SK-N-SH (cell line): ENCODE results near the gene CABLES2. TPM values are rescaled to one million over a fixed set of nuclear protein-coding genes. Genes with fewer than 3 reads are reported as not detected.
A peak's percentile ranks its signal among the peaks of the same experiment; 100 is the strongest.

Source experiments
- CTCF ChIA-PET: fragments of 300-600, 350-600 bp; formaldehyde crosslinking; extraction: SDS; loops from one replicate; lab custom pipeline; 2021; lab: Yijun Ruan, JAX
- POLR2A ChIA-PET: fragments of 350-600 bp; sonication (Branson Sonifier 250); formaldehyde crosslinking; extraction: SDS; loops from one replicate; lab custom pipeline; 2020; ENCODE audit warnings: antibody characterized with exemption, inconsistent platforms; lab: Yijun Ruan, JAX
- DNase-seq: peaks from one replicate; pipeline ENCODE4 v3.0.0; 2012
- H2AFZ ChIP-seq: fragments of 200-600 bp; sonication (generic); 2 replicates; pipeline ENCODE4 v1.8.1; 2016; ENCODE audit warnings: antibody characterized with exemption, mild to moderate bottlenecking, low read depth
- H3F3A ChIP-seq: fragments of 200-600 bp; sonication (generic); replicated peaks from 2 replicates; pipeline ENCODE3; 2016; ENCODE audit warnings: antibody characterized with exemption, mild to moderate bottlenecking; ENCODE audit not compliant: insufficient read depth
- H3K27ac ChIP-seq, 2 experiments: fragments of 200-500 bp in 1 of 2; fragments of 200-600 bp in 1 of 2; sonication (Bioruptor generic) in 1 of 2; sonication (generic), shearing (Covaris generic) in 1 of 2; 2 replicates each; pipeline versions ENCODE4 v1.5.1 to v1.6.1; 2014 to 2016; ENCODE audit warnings: low read depth in 2 of 2, inconsistent platforms in 1 of 2, low read length in 1 of 2, mild to moderate bottlenecking in 1 of 2, mixed read lengths in 1 of 2
- H3K27me3 ChIP-seq: fragments of 200-600 bp; sonication (generic), shearing (Covaris generic); 2 replicates; pipeline ENCODE4 v1.6.1; 2016; ENCODE audit warnings: mixed run types; ENCODE audit not compliant: insufficient read depth
- H3K36me3 ChIP-seq, 2 experiments: fragments of 200-500 bp in 1 of 2; fragments of 200-600 bp in 1 of 2; sonication (Bioruptor generic) in 1 of 2; sonication (generic) in 1 of 2; replicated peaks in 1 of 2; 2 replicates each; pipeline versions ENCODE3 to v1.5.1; 2014 to 2016; ENCODE audit warnings: low read length in 1 of 2, mild to moderate bottlenecking in 1 of 2; ENCODE audit not compliant: insufficient read depth in 2 of 2, control insufficient read depth in 1 of 2
- H3K4me1 ChIP-seq, 2 experiments: fragments of 200-500 bp in 1 of 2; fragments of 200-600 bp in 1 of 2; sonication (Bioruptor generic) in 1 of 2; sonication (generic), shearing (Covaris generic) in 1 of 2; 2 replicates each; pipeline versions ENCODE4 v1.5.1 to v1.6.1; 2014 to 2016; ENCODE audit warnings: low read depth in 1 of 2, low read length in 1 of 2, mixed run types in 1 of 2; ENCODE audit not compliant: insufficient read depth in 2 of 2, control insufficient read depth in 1 of 2
- H3K4me2 ChIP-seq: fragments of 200-600 bp; sonication (generic), shearing (Covaris generic); 2 replicates; pipeline ENCODE4 v1.6.1; 2017; ENCODE audit warnings: mixed run types
- H3K4me3 ChIP-seq, 2 experiments: fragments of 200-500 bp in 1 of 2; fragments of 200-600 bp in 1 of 2; sonication (Bioruptor generic) in 1 of 2; sonication (generic), shearing (Covaris generic) in 1 of 2; 2 replicates each; pipeline versions ENCODE4 v1.5.1 to v1.8.1; 2014 to 2016; ENCODE audit warnings: low read depth in 2 of 2, inconsistent platforms in 1 of 2, low read length in 1 of 2, mild to moderate bottlenecking in 1 of 2, mixed read lengths in 1 of 2, moderate library complexity in 1 of 2
- H3K79me2 ChIP-seq: fragments of 200-600 bp; sonication (generic); 2 replicates; pipeline ENCODE4 v1.8.1; 2017; ENCODE audit warnings: mild to moderate bottlenecking; ENCODE audit not compliant: insufficient read depth
- H3K9ac ChIP-seq: fragments of 200-600 bp; sonication (generic); 2 replicates; pipeline ENCODE4 v1.6.1; 2017; ENCODE audit warnings: mixed run types
- H3K9me2 ChIP-seq: fragments of 200-600 bp; sonication (generic); 2 replicates; pipeline ENCODE4 v1.6.1; 2017; ENCODE audit warnings: mixed run types
- H3K9me3 ChIP-seq: fragments of 200-600 bp; sonication (generic); 2 replicates; pipeline ENCODE4 v1.6.1; 2017; ENCODE audit warnings: mixed run types, mild to moderate bottlenecking, moderate library complexity
- H4K20me1 ChIP-seq: fragments of 200-600 bp; sonication (generic); 2 replicates; pipeline ENCODE4 v1.6.1; 2017; ENCODE audit warnings: mild to moderate bottlenecking, mixed run types; ENCODE audit not compliant: insufficient read depth
- CHD2 ChIP-seq: fragments of 150-350 bp; IDR thresholded peaks from 2 replicates; pipeline ENCODE4 v1.6.1; 2018; ENCODE audit warnings: low read length; ENCODE audit not compliant: partially characterized antibody
- ELF1 ChIP-seq: IDR thresholded peaks from 2 replicates; pipeline ENCODE4 v1.4.0; 2012
- EZH2phosphoT487 ChIP-seq: fragments of 200-600 bp; sonication (generic); IDR thresholded peaks from 2 replicates; pipeline ENCODE4 v1.6.1; 2017; ENCODE audit warnings: low read depth, mixed run types, mild to moderate bottlenecking, antibody characterized with exemption, moderate library complexity, borderline replicate concordance
- FOSL2 ChIP-seq: IDR thresholded peaks from 2 replicates; pipeline ENCODE4 v1.4.0; 2012; ENCODE audit warnings: low read depth, mild to moderate bottlenecking, moderate library complexity, borderline replicate concordance
- FOXJ3 ChIP-seq: sonication (generic); formaldehyde crosslinking; IDR thresholded peaks from 2 replicates; pipeline ENCODE4 v1.5.1; 2020; ENCODE audit warnings: mild to moderate bottlenecking, missing genetic modification reagents
- GATA2 ChIP-seq: sonication (generic); formaldehyde crosslinking; IDR thresholded peaks from 2 replicates; pipeline ENCODE4 v1.5.0; 2020; ENCODE audit warnings: mild to moderate bottlenecking, missing genetic modification reagents
- JUND ChIP-seq: IDR thresholded peaks from 2 replicates; pipeline ENCODE4 v1.4.0; 2012
- MEF2A ChIP-seq: IDR thresholded peaks from 2 replicates; pipeline ENCODE4 v1.4.0; 2012; ENCODE audit warnings: low read depth, borderline replicate concordance
- NRF1 ChIP-seq: IDR thresholded peaks from 2 replicates; pipeline ENCODE4 v1.6.1; 2012; ENCODE audit warnings: low read depth, mild to moderate bottlenecking, low read length
- RFX5 ChIP-seq: IDR thresholded peaks from 2 replicates; pipeline ENCODE4 v1.6.1; 2012; ENCODE audit warnings: mild to moderate bottlenecking, improper control_type of control experiment, low read length
- RXRA ChIP-seq: IDR thresholded peaks from 2 replicates; pipeline ENCODE4 v1.4.0; 2012; ENCODE audit warnings: low read depth, mild to moderate bottlenecking, borderline replicate concordance
- SIN3A ChIP-seq: IDR thresholded peaks from 2 replicates; pipeline ENCODE4 v1.6.1; 2012; ENCODE audit warnings: low read depth, mild to moderate bottlenecking, low read length, moderate library complexity, borderline replicate concordance
- SMC3 ChIP-seq: IDR thresholded peaks from 2 replicates; pipeline ENCODE4 v1.6.1; 2012; ENCODE audit warnings: low read depth, low read length, improper control_type of control experiment
- TAF1 ChIP-seq: IDR thresholded peaks from 2 replicates; pipeline ENCODE4 v1.6.1; 2012; ENCODE audit warnings: low read depth, mild to moderate bottlenecking, low read length, moderate library complexity, borderline replicate concordance
- WGBS: methylation state at CpG from one replicate; pipeline ENCODE4 v1.1.6; 2017; ENCODE audit warnings: low lambda C conversion rate; 5-methylcytosine and 5-hydroxymethylcytosine counted together
- polyA plus RNA-seq, 3 experiments: library from polyadenylated mRNA; depleted of rRNA; stranded (reverse); fragments of >200 nt; gene quantifications; 2 replicates each; pipeline ENCODE4 v1.2.3, GENCODE V29; 2012
- TF ChIP-seq, protein P1 (sequence below): fragments of 150-350 bp; IDR thresholded peaks from 2 replicates; pipeline ENCODE4 v1.6.1; 2017; ENCODE audit warnings: antibody characterized with exemption, low read length, low read depth, borderline replicate concordance
- TF ChIP-seq, protein P2 (sequence below): fragments of 150-350 bp; IDR thresholded peaks from 2 replicates; pipeline ENCODE4 v1.6.1; 2016; ENCODE audit warnings: mild to moderate bottlenecking, low read depth, low read length

CABLES2 gene
- polyA plus RNA-seq, 1 of the 3 experiments (the other 2 are of a cell fraction) = 4.8 TPM

DNA sequence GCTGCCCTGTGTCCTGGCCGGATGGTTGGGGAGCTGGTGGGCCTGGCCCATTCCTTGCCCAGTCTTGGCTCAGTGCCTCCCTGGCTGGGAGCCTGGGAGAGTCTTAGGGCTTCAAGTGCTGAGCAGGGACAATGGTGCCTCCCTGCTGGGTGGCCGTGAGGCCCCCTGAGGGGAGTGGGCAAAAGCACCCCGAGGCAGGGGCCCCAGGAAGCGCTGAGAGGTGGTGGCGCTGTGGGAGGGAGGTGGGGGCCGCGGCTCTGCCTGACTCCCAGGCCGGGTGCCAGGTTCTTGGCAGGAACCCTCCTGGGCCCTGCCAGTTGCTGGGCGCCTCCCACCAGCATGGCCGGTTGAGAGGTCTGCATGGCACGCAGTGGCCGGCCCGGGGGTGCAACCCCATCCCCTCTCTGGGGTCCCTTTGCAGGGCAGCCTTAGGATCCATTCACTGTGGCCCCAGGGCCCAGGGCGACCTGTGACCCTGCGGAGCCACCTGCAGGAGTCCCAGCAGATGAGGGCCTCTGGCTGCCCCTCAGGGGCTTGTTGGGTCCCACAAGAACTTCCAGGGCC is 29.4 kb downstream of the CABLES2 start:
- no peak for TF ChIP-seq EZH2phosphoT487
- TF ChIP-seq MEF2A = no peak
- TF ChIP-seq, protein P1, sequence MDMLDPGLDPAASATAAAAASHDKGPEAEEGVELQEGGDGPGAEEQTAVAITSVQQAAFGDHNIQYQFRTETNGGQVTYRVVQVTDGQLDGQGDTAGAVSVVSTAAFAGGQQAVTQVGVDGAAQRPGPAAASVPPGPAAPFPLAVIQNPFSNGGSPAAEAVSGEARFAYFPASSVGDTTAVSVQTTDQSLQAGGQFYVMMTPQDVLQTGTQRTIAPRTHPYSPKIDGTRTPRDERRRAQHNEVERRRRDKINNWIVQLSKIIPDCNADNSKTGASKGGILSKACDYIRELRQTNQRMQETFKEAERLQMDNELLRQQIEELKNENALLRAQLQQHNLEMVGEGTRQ = no peak
- no peak for TF ChIP-seq RXRA
- TF ChIP-seq SMC3 = no peak
- TF ChIP-seq RFX5 = no peak
- TF ChIP-seq SIN3A = no peak
- TF ChIP-seq GATA2 (CRISPR knock-in tag) = no peak
- no peak for TF ChIP-seq TAF1
- TF ChIP-seq JUND = no peak
- TF ChIP-seq FOXJ3 (CRISPR knock-in tag) = no peak
- TF ChIP-seq FOSL2 = no peak
- no peak for TF ChIP-seq ELF1
- TF ChIP-seq, protein P2, sequence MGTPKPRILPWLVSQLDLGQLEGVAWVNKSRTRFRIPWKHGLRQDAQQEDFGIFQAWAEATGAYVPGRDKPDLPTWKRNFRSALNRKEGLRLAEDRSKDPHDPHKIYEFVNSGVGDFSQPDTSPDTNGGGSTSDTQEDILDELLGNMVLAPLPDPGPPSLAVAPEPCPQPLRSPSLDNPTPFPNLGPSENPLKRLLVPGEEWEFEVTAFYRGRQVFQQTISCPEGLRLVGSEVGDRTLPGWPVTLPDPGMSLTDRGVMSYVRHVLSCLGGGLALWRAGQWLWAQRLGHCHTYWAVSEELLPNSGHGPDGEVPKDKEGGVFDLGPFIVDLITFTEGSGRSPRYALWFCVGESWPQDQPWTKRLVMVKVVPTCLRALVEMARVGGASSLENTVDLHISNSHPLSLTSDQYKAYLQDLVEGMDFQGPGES = no peak
- no peak for TF ChIP-seq NRF1
- no peaks in the 10 kb centered on the region for H3K9me3 ChIP-seq
- H3K36me3 ChIP-seq = peaks cover 3 to 7% of the 10 kb centered on the region in 2 experiments
- 80% methylated on average over 1 of the region's 15 CpGs for WGBS
- H3K27ac ChIP-seq = peak overlapping the region in 1 of 2 experiments; percentile 51; a peak in 1 of 4 replicates
- H3K9ac ChIP-seq = no peak overlapping the region
- peaks cover 16% of the 10 kb centered on the region; the same call in 1 of the 2 replicates for H3K79me2 ChIP-seq
- ChIA-PET POLR2A (no interaction called here), CTCF (no interaction called here)
- no peak overlapping the region for H3K4me3 ChIP-seq
- peaks cover 7 to 39% of the 10 kb centered on the region in 2 experiments; a peak in 1 of 4 replicates for H3K4me1 ChIP-seq
- peaks cover 4% of the 10 kb centered on the region; the same call in 1 of the 2 replicates for H4K20me1 ChIP-seq
- peaks cover 13% of the 10 kb centered on the region for H3F3A ChIP-seq
- H3K4me2 ChIP-seq = no peak overlapping the region
- DNase-seq = no peak
- H2AFZ ChIP-seq = no peak overlapping the region
- no peaks in the 10 kb centered on the region for H3K9me2 ChIP-seq
- H3K27me3 ChIP-seq = no peaks in the 10 kb centered on the region

DNA sequence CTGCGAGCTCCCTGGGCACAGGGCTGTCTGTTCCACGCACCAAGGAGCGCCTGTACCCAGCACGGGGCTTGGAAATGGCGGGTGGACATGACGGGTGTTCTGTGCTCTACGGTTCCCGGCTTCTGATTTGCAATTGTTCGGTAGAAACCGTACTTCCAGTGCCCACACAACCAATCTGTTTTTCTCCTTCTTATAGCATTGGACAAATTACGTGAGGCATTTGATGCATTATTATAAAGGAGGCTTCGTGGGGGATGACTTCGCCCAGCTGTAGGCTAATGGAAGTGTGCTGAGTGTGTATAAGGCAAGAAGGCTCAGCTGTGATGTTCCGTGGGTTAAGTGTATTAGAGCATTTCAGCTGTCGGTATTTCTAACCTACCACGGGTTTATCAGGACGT is 30.0 kb downstream of the CABLES2 start:
- H3K4me3 ChIP-seq = no peak overlapping the region
- H3K36me3 ChIP-seq = peaks cover 0 to 5% of the 10 kb centered on the region in 2 experiments
- no peaks in the 10 kb centered on the region for H4K20me1 ChIP-seq
- H3F3A ChIP-seq = peaks cover 8% of the 10 kb centered on the region
- no peaks in the 10 kb centered on the region for H3K27me3 ChIP-seq
- H3K4me2 ChIP-seq = no peak overlapping the region
- no peaks in the 10 kb centered on the region for H3K9me3 ChIP-seq
- no peak for DNase-seq
- no peak overlapping the region for H3K9ac ChIP-seq
- H3K4me1 ChIP-seq = peaks cover 7 to 40% of the 10 kb centered on the region in 2 experiments; a peak in 1 of 4 replicates
- 94% methylated on average over 15 of the region's 17 CpGs for WGBS
- H3K9me2 ChIP-seq = no peaks in the 10 kb centered on the region
- H2AFZ ChIP-seq = no peak overlapping the region
- peaks cover 16% of the 10 kb centered on the region; the same call in 1 of the 2 replicates for H3K79me2 ChIP-seq
- ChIA-PET CTCF (no interaction called here), POLR2A (no interaction called here)
- TF ChIP-seq EZH2phosphoT487 (no peak), SMC3 (no peak), ELF1 (no peak), CHD2 (no peak)
- H3K27ac ChIP-seq = peak overlapping the region in 1 of 2 experiments; percentile 51; a peak in 1 of 4 replicates
